HEK293 (cell line): ENCODE measurements around the gene ROPN1L.
A peak's percentile ranks its signal among the peaks of the same experiment; 100 is the strongest.

Experiments used
- CTCF ChIA-PET: fragments of 350-600 bp; formaldehyde crosslinking; extraction: SDS; loops from one replicate; lab custom pipeline; 2021; ENCODE audit warnings: antibody characterized with exemption; lab: Yijun Ruan, JAX
- POLR2A ChIA-PET: fragments of 300-600 bp; formaldehyde crosslinking; extraction: SDS; loops from one replicate; lab custom pipeline; 2020; ENCODE audit warnings: antibody characterized with exemption, inconsistent platforms; lab: Yijun Ruan, JAX
- H3K27ac ChIP-seq: fragments of 200-500 bp; sonication (Bioruptor generic); 2 replicates; pipeline ENCODE4 v1.5.1; 2014; ENCODE audit warnings: low read depth, low read length, control low read depth, inconsistent platforms; ENCODE audit errors: extremely low read depth
- H3K36me3 ChIP-seq, 2 experiments: fragments of 200-500 bp in 1 of 2; sonication (Bioruptor generic) in 1 of 2; 1 replicate in 1 of 2; 2 replicates in 1 of 2; pipeline ENCODE4 v1.5.1; 2014 to 2017; ENCODE audit warnings: inconsistent platforms in 2 of 2, low read length in 2 of 2; ENCODE audit not compliant: control insufficient read depth in 2 of 2, insufficient read depth in 1 of 2
- H3K4me1 ChIP-seq: fragments of 200-500 bp; sonication (Bioruptor generic); 2 replicates; pipeline ENCODE4 v1.5.1; 2014; ENCODE audit warnings: mild to moderate bottlenecking, low read length, inconsistent platforms; ENCODE audit not compliant: control insufficient read depth, insufficient read depth
- H3K4me3 ChIP-seq: 2 replicates; pipeline ENCODE4 v1.5.1; 2011; ENCODE audit warnings: low read depth, mild to moderate bottlenecking, control low read depth, low read length, moderate library complexity
- H3K9me3 ChIP-seq: fragments of 200-500 bp; sonication (Bioruptor generic); 2 replicates; pipeline ENCODE4 v1.5.1; 2014; ENCODE audit warnings: low read depth, low read length, inconsistent platforms; ENCODE audit not compliant: control insufficient read depth, insufficient read depth
- BCL11A ChIP-seq: fragments of 450-650 bp; formaldehyde crosslinking; IDR thresholded peaks from 2 replicates; pipeline ENCODE4 v1.5.1; 2016; ENCODE audit warnings: low read depth, missing biosample characterization, missing genetic modification characterization
- KLF7 ChIP-seq: fragments of 450-650 bp; formaldehyde crosslinking; IDR thresholded peaks from 2 replicates; pipeline ENCODE4 v1.5.1; 2016; ENCODE audit warnings: missing biosample characterization, missing genetic modification characterization, borderline replicate concordance
- REST ChIP-seq: fragments of 450-650 bp; formaldehyde crosslinking; IDR thresholded peaks from 2 replicates; pipeline ENCODE4 v1.5.1; 2016; ENCODE audit warnings: missing biosample characterization, missing genetic modification characterization
- TSHZ1 ChIP-seq: fragments of 450-650 bp; formaldehyde crosslinking; IDR thresholded peaks from 2 replicates; pipeline ENCODE4 v1.5.1; 2016; ENCODE audit warnings: missing biosample characterization, missing genetic modification characterization, borderline replicate concordance
- ZBTB17 ChIP-seq: fragments of 450-650 bp; formaldehyde crosslinking; IDR thresholded peaks from 2 replicates; pipeline ENCODE4 v1.5.1; 2016; ENCODE audit warnings: missing biosample characterization, missing genetic modification characterization
- ZBTB8A ChIP-seq: fragments of 450-650 bp; formaldehyde crosslinking; IDR thresholded peaks from 2 replicates; pipeline ENCODE4 v1.5.1; 2016; ENCODE audit warnings: missing biosample characterization, missing genetic modification characterization
- ZFP3 ChIP-seq: fragments of 450-650 bp; formaldehyde crosslinking; IDR thresholded peaks from 2 replicates; pipeline ENCODE4 v1.5.1; 2016; ENCODE audit warnings: low read depth, missing biosample characterization, missing genetic modification characterization
- ZNF10 ChIP-seq: fragments of 450-650 bp; formaldehyde crosslinking; IDR thresholded peaks from 2 replicates; pipeline ENCODE4 v1.5.1; 2017; ENCODE audit warnings: missing biosample characterization, missing genetic modification characterization
- ZNF175 ChIP-seq: fragments of 450-650 bp; formaldehyde crosslinking; IDR thresholded peaks from 2 replicates; pipeline ENCODE4 v1.5.1; 2016; ENCODE audit warnings: missing biosample characterization, missing genetic modification characterization
- ZNF19 ChIP-seq: fragments of 450-650 bp; formaldehyde crosslinking; IDR thresholded peaks from 2 replicates; pipeline ENCODE4; 2016; ENCODE audit warnings: missing biosample characterization, missing genetic modification characterization, low read depth
- ZNF221 ChIP-seq: fragments of 450-650 bp; formaldehyde crosslinking; IDR thresholded peaks from 2 replicates; pipeline ENCODE4 v1.5.1; 2017; ENCODE audit warnings: missing biosample characterization, missing genetic modification characterization, borderline replicate concordance
- ZNF610 ChIP-seq: fragments of 450-650 bp; formaldehyde crosslinking; IDR thresholded peaks from 2 replicates; pipeline ENCODE4 v1.5.1; 2016; ENCODE audit warnings: missing biosample characterization, missing genetic modification characterization, borderline replicate concordance
- TF ChIP-seq, protein P1 (sequence below): fragments of 450-650 bp; formaldehyde crosslinking; IDR thresholded peaks from 2 replicates; pipeline ENCODE4 v1.5.1; 2016; ENCODE audit warnings: missing biosample characterization, missing genetic modification characterization
- TF ChIP-seq, protein P2 (sequence below): fragments of 450-650 bp; formaldehyde crosslinking; IDR thresholded peaks from 2 replicates; pipeline ENCODE4 v1.5.1; 2016; ENCODE audit warnings: missing biosample characterization, missing genetic modification characterization
- TF ChIP-seq, protein P3 (sequence below): fragments of 450-650 bp; IDR thresholded peaks from 2 replicates; pipeline ENCODE4 v1.5.1; 2018; ENCODE audit warnings: missing biosample characterization, mild to moderate bottlenecking, missing genetic modification characterization

Gene ROPN1L

GRCh38 chr5:10484774-10485141 lies 43.1 kb downstream of the ROPN1L start:
- H3K36me3 ChIP-seq = no peaks in the 10 kb centered on the region
- no peak overlapping the region for H3K4me3 ChIP-seq
- TF ChIP-seq ZNF19 (tag by site-specific recombination) (no peak), ZBTB17 (no peak), ZNF175 (no peak), ZNF10 (tag by site-specific recombination) (no peak), ZFP3 (tag by site-specific recombination) (no peak), TSHZ1 (tag by site-specific recombination) (no peak), KLF7 (tag by site-specific recombination) (no peak), BCL11A (no peak), ZNF610 (tag by site-specific recombination) (no peak), ZNF221 (tag by site-specific recombination) (no peak), REST (tag by site-specific recombination) (no peak), ZBTB8A (no peak)
- TF ChIP-seq, protein P1, sequence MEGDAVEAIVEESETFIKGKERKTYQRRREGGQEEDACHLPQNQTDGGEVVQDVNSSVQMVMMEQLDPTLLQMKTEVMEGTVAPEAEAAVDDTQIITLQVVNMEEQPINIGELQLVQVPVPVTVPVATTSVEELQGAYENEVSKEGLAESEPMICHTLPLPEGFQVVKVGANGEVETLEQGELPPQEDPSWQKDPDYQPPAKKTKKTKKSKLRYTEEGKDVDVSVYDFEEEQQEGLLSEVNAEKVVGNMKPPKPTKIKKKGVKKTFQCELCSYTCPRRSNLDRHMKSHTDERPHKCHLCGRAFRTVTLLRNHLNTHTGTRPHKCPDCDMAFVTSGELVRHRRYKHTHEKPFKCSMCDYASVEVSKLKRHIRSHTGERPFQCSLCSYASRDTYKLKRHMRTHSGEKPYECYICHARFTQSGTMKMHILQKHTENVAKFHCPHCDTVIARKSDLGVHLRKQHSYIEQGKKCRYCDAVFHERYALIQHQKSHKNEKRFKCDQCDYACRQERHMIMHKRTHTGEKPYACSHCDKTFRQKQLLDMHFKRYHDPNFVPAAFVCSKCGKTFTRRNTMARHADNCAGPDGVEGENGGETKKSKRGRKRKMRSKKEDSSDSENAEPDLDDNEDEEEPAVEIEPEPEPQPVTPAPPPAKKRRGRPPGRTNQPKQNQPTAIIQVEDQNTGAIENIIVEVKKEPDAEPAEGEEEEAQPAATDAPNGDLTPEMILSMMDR (tag by site-specific recombination) = no peak
- TF ChIP-seq, protein P2, sequence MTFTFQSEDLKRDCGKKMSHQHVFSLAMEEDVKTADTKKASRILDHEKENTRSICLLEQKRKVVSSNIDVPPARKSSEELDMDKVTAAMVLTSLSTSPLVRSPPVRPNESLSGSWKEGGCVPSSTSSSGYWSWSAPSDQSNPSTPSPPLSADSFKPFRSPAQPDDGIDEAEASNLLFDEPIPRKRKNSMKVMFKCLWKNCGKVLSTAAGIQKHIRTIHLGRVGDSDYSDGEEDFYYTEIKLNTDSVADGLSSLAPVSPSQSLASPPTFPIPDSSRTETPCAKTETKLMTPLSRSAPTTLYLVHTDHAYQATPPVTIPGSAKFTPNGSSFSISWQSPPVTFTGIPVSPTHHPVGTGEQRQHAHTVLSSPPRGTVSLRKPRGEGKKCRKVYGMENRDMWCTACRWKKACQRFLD (tag by site-specific recombination) = no peak
- TF ChIP-seq, protein P3, sequence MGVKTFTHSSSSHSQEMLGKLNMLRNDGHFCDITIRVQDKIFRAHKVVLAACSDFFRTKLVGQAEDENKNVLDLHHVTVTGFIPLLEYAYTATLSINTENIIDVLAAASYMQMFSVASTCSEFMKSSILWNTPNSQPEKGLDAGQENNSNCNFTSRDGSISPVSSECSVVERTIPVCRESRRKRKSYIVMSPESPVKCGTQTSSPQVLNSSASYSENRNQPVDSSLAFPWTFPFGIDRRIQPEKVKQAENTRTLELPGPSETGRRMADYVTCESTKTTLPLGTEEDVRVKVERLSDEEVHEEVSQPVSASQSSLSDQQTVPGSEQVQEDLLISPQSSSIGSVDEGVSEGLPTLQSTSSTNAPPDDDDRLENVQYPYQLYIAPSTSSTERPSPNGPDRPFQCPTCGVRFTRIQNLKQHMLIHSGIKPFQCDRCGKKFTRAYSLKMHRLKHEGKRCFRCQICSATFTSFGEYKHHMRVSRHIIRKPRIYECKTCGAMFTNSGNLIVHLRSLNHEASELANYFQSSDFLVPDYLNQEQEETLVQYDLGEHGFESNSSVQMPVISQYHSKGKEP = no peak
- no peaks in the 10 kb centered on the region for H3K9me3 ChIP-seq
- H3K4me1 ChIP-seq = peaks cover 8% of the 10 kb centered on the region
- H3K27ac ChIP-seq = peak overlapping the region; percentile 75
- POLR2A ChIA-PET = interaction anchor here (1.2 kb wide), 1 partner anchor 93 kb away, joined by 4 read pairs; no protein-coding TSS in a partner anchor
- CTCF ChIA-PET = no interaction called here
